ENCODE results near the gene PODXL2.

DNA sequence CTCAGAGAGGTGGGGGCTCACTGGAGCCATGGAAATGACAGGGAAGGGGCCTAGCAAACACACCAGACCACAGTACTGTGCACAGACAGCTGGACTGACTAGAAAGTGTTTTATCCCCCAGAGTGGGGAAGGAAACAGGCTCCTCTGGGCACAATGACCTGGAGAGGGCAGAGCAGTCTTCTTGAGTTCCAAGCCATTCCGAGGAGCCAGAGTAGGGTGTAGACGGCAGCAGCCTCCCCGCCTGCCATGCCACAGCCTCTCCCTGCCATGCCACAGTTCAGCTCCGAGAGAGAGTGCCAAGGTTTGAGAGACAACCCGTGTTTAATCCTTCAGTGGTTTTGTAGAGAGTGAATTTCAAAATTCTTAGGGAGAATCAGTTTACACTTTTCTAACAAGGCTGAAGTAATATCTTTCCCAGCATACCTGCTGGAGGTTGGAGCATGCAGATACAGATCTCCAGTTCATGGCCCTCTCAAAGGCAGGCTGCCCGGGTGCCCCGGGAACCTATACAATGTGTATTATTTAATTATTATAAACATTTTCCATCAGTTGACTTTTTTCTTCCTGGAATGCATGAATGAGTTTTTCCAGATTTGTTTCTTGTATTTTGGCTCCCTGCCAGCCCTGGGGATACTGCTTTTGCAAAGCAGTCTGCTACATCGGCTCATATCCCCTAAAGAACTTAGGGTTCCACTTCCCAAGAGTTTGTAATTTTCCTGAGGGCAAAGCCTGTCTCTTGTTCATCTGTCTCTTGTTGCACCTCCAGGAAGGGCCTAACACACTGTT, 3.2 kb downstream of the PODXL2 start:
- TF ChIP-seq POLR2A (IDR thresholded peaks at IDR 0.05; ENCODE audit: borderline replicate concordance, extremely low read depth, insufficient read depth, insufficient read length): no peak
- TF ChIP-seq, protein P1, sequence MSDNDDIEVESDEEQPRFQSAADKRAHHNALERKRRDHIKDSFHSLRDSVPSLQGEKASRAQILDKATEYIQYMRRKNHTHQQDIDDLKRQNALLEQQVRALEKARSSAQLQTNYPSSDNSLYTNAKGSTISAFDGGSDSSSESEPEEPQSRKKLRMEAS (IDR thresholded peaks at IDR 0.05): no peak
- TF ChIP-seq POLR2AphosphoS5 (IDR thresholded peaks at IDR 0.05; ENCODE audit: low read depth, low read length): no peak
- TF ChIP-seq, protein P2, sequence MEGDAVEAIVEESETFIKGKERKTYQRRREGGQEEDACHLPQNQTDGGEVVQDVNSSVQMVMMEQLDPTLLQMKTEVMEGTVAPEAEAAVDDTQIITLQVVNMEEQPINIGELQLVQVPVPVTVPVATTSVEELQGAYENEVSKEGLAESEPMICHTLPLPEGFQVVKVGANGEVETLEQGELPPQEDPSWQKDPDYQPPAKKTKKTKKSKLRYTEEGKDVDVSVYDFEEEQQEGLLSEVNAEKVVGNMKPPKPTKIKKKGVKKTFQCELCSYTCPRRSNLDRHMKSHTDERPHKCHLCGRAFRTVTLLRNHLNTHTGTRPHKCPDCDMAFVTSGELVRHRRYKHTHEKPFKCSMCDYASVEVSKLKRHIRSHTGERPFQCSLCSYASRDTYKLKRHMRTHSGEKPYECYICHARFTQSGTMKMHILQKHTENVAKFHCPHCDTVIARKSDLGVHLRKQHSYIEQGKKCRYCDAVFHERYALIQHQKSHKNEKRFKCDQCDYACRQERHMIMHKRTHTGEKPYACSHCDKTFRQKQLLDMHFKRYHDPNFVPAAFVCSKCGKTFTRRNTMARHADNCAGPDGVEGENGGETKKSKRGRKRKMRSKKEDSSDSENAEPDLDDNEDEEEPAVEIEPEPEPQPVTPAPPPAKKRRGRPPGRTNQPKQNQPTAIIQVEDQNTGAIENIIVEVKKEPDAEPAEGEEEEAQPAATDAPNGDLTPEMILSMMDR (IDR thresholded peaks at IDR 0.05 in 2 of 3, conservative IDR thresholded peaks at IDR 0.05 in 1 of 3; ENCODE audit: borderline replicate concordance in 1 of 3, insufficient read depth in 1 of 3, low read depth in 2 of 3, low read length in 2 of 3): no peak
- TF ChIP-seq ELF1 (IDR thresholded peaks at IDR 0.05; ENCODE audit: borderline replicate concordance, low read depth): no peak
- TF ChIP-seq EZH2 (IDR thresholded peaks at IDR 0.05): no peak
- TF ChIP-seq REST (IDR thresholded peaks at IDR 0.05; ENCODE audit: low read depth): no peak
- TF ChIP-seq TCF7L2 (IDR thresholded peaks at IDR 0.05; ENCODE audit: borderline replicate concordance, extremely low read depth, insufficient read depth, insufficient read length): no peak
- no peak for TF ChIP-seq RAD21 (IDR thresholded peaks at IDR 0.05; ENCODE audit: low read depth)
